Measurements from ENCODE around the gene KNDC1.

DNA sequence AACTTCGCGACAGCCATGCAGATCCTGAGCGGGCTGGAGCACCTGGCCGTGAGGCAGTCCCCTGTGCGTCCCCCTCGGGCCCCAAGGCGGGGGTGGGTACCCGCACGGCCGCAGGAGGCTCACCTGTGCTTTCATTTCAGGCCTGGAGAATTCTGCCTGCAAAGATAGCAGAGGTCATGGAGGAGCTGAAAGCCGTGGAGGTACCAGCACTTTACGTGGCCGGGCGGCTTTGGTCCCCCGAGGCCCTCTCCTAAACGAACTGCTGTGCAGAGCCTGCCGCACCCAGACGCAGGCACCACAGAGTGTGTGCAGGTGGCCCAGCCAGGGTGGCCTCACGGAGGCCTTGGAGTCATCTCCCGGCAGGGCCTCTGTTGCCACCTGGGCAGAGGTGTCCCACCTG is 58.9 kb downstream of the KNDC1 start:
- TF ChIP-seq, protein P1, sequence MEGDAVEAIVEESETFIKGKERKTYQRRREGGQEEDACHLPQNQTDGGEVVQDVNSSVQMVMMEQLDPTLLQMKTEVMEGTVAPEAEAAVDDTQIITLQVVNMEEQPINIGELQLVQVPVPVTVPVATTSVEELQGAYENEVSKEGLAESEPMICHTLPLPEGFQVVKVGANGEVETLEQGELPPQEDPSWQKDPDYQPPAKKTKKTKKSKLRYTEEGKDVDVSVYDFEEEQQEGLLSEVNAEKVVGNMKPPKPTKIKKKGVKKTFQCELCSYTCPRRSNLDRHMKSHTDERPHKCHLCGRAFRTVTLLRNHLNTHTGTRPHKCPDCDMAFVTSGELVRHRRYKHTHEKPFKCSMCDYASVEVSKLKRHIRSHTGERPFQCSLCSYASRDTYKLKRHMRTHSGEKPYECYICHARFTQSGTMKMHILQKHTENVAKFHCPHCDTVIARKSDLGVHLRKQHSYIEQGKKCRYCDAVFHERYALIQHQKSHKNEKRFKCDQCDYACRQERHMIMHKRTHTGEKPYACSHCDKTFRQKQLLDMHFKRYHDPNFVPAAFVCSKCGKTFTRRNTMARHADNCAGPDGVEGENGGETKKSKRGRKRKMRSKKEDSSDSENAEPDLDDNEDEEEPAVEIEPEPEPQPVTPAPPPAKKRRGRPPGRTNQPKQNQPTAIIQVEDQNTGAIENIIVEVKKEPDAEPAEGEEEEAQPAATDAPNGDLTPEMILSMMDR (IDR thresholded peaks at IDR 0.05; ENCODE audit: low read length): no peak
- no peak for TF ChIP-seq EZH2 (IDR thresholded peaks at IDR 0.05; ENCODE audit: borderline replicate concordance, low read length)
